ACHN (cell line): ENCODE results near the gene KRTAP13-2.

ENCODE experiments used
- DNase-seq: peaks from one replicate; pipeline ENCODE4 v3.0.0-alpha.2; 2015
- in situ Hi-C: cut with HindIII; loops from 2 replicates; pipeline ENCODE4 v1.10.0; 2017; ENCODE audit warnings: low sequenced_read_pairs, low pct_ligation_motif_present, low pct_unique_long_range_greater_than_20kb

Gene KRTAP13-2

GRCh38 chr21:30332681-30333080, 39.4 kb downstream of the KRTAP13-2 start:
- in situ Hi-C loops = no loop called here
- DNase-seq = no peak

- in situ Hi-C loops = no loop called here
Measured at GRCh38 chr21:30329203-30329875, 42.7 kb downstream of the KRTAP13-2 start.

GRCh38 chr21:30326390-30326789, 45.7 kb downstream of the KRTAP13-2 start:
- in situ Hi-C loops = no loop called here

More at GRCh38 chr21:30329203-30329875, 42.7 kb downstream of the KRTAP13-2 start:
- no peak for DNase-seq

More at GRCh38 chr21:30326390-30326789, 45.7 kb downstream of the KRTAP13-2 start:
- no peak for DNase-seq
